NCI-H1436 (cell line): Measurements from ENCODE around the gene FGF14.
"Not testable (repeated sequence)": the region's sequence is repeated elsewhere in the genome, so short reads cannot be mapped to it uniquely, and the experiment has no call there.

Experiments
- DNase-seq: peaks from one replicate; lab custom pipeline; 2025; lab: John Stamatoyannopoulos, UW

The FGF14 gene

DNA sequence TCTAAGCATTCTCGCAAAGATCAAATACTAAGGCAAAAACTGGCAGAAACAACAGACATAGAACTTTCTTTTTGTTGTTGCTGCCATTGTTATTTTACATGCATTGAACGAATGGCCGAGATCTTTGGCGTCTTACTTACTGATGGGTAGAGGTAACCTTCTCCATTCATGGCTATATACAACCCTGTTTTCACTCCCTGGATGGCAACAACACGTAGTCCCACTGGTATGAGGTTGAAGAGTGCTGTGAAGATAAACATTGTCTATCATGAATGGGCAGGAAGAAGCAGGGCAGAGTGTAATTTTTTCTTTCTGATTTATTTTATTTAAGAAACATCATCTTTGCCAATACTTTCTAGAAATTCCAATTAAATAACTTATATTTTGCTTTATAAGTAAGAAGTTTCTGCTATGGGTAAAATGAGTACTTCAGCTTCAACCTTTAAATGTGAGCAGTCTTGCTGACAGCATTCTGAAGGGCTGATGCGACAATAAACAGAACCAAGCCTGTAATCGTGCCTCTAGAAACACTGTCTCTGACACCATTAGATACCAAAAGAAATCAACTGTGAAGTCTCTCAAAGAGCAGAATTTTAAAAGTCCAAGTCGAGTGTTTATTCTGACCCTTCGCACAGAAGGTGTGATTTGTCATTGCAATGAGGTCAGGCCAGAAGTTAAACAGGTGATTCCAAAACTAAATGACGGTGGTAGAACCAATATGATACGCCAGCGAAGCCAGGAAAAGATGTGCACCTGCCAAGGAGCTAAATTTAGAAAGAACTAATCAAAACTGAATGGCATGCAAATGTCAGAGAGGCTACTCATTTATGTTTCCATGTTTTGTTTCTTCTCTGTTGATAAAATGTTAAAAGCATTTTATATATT is 533.0 kb downstream of the FGF14 start:
- DNase-seq = no peak

DNA sequence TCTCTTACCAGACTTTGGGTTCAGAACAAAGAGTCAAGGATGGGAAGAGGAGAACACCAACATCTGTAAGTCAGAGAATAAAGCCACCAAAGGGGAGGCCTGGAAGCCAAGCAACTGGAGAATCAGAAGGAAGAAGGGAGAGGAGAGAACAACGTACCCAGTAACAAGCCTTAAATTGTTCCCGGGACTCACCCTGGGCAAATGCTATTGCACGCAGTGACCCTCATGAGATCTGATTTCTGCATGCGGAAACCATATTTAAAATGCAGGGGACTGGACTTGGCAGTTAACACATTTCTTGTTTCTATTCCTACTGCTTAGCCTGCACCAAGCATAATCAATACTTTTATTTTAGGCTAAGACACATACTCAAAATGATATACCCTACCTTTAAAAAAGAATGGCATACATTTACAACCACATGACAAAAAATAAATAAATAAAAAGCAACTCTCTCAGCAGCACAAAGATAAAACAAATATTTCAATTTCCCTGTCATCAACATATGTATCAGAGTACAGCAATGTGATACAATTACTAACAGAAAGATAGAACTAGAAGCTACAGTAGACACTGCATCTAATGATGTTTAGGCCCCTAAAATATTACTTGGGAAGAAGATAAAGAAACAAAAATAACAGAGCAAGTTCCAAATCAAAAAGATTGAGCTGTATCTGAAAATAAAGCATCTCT is 534.8 kb downstream of the FGF14 start:
- DNase-seq = no peak

DNA sequence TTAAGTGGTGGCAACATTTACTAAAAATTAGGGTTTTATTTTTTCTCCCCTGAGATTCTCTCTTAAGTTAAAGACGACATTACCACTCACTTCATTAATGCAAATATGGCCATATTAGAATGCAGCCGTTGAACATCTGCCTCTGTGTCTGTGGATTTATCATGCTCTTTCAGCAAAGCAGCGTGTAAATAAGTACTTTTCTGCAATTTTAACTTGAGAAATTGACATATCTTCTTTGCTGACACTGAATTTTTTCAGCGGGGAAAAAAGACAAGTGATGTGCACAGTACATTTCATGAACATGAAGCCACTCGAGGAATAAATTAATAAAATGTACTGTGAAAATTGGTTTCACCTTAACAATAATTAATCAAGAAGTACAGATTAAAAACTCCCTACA is 543.0 kb downstream of the FGF14 start:
- DNase-seq = no peak

DNA sequence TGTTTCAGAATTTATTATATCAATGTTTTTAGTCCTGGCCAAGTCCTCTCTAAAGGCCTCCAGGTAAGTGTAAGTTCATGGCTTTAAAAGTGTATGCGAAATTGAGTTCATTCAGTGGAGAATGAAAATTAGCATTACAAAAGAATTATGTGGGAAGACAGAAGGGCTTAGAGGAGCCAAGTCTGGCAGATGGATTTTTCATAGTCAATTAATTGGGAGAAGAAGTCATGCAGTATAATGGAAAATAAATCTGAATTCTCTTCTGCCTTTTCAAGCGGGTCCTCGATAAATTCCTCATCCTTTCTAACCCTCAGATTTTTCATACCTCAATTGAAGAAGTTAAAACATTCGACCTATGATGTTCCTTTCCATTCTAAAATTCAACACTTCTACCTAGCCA is 555.1 kb downstream of the FGF14 start:
- no peak for DNase-seq

DNA sequence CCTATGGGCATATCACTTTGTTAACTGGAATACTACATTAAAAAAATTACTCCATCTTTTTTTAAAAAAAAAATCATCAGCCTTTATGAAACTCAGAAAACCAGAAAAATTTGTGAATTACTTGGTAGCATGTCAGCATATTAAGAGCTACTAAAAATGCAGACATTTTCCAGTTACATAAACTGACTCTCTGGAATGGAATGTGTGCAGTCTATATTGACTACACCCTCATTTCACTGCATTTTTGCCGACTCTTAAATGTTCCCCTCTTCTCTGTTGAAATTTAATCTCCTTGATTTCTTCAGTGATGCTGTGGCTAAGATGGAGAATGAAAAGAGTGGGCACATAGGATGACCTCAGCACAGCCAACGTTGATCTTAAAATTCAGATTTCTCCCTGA is 555.6 kb downstream of the FGF14 start:
- DNase-seq = no peak

- DNase-seq = no peak
These were observed 556.4 kb downstream of the FGF14 start for GRCh38 chr13:101845245-101846020.

DNA sequence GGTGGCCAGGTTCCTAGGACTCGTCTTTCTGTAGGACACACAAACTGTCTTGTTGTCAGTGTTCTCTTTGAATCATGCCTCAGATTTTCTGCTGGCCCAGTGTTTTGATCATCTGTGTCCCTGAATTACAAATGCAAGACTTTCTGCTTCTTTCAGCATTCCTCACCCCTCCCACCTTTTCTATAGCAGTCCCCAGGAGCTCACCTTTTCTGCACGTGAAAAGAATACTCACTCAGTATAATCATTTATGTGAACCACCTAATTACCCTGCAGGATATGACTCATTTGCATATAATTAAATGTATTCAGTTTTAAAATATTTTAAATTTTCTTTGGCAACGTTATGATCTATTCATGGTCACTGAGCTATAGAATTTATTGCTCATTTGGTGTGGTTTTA is 560.1 kb downstream of the FGF14 start:
- DNase-seq = no peak

- DNase-seq = no peak
These were observed 563.5 kb downstream of the FGF14 start for GRCh38 chr13:101838323-101838722.

GRCh38 chr13:101837778-101838177 is 564.1 kb downstream of the FGF14 start:
- DNase-seq = not testable (repeated sequence)

DNA sequence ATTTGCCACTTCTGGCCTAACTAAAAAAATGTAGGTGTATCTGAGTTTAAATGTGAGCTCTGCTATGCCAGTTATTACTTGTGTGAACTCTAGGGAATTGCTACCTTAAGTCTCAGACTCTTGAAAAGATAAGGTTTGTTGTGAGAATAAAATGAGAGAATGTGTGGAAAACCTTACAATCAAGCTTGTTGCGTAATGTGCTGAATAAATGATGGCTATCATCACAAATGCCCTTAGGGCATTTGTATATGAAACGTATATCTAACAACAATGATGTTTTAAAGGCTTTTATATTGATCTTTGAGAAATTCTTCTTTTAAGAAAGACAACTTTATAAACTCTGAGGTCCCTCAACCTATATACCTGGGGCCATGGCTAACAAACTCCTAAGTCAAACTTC is 564.6 kb downstream of the FGF14 start:
- DNase-seq = no peak

GRCh38 chr13:101835920-101836319 is 565.9 kb downstream of the FGF14 start:
- no peak for DNase-seq

GRCh38 chr13:101833671-101834070 is 568.2 kb downstream of the FGF14 start:
- no peak for DNase-seq

- no peak for DNase-seq
These were observed 571.8 kb downstream of the FGF14 start for GRCh38 chr13:101830035-101830434.

DNA sequence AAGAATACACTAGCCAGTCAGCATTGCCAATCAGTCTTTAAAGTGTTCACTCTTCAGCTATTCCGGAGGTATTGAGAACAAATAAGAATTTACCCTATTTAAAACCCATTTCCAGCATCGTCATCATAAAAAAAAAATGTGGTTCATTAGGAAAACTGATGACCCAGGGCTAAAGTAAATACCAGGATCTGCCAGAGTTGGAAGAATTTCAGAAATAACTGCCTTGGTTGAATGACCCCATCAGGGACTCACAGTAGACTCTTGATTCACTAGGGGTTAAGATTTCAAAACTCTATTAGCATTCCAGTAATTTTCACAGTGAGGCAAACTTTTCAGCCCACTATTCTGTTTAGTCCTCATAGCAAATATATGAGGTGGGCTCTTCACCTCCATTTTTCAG is 572.4 kb downstream of the FGF14 start:
- no peak for DNase-seq

DNA sequence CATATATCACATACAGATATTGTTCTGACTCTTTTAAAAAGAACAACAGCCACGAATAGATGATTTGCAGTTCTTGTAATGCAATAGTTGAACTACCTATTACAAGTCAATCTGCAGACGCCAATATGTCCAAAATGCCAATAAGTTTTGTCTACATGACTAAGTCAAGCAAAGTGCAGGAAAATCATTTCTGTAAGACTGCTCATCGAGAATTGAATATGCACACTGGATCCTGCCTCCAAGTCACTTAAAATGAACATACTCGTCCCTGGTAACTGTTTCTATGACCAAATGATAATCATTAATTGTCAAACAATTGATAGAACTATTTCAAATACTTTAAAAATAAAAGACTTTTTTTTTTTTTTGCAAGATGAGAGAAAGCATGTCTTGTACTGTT is 573.7 kb downstream of the FGF14 start:
- DNase-seq = no peak

DNA sequence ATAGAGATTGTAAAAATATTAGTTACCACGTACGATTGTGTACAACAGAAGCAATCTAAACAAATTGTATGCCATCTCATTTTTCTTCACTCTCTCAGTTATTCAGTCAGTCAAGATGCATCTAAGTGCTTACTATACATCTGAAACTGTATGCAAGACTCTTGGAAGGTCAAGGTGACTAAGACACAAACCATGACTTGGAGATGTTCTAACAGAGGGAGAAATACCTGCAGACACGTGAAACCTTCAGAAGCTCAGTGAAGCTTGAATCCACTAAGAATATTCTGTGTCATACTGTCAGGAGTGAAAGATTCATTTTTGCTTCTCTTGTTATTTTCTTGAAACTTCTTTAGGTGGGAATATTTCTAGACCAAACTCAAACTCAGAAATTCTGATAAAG is 584.0 kb downstream of the FGF14 start:
- no peak for DNase-seq

- no peak for DNase-seq
These were observed 590.0 kb downstream of the FGF14 start for GRCh38 chr13:101811881-101812280.

- DNase-seq = no peak
These were observed 590.5 kb downstream of the FGF14 start for GRCh38 chr13:101811284-101811839.

DNA sequence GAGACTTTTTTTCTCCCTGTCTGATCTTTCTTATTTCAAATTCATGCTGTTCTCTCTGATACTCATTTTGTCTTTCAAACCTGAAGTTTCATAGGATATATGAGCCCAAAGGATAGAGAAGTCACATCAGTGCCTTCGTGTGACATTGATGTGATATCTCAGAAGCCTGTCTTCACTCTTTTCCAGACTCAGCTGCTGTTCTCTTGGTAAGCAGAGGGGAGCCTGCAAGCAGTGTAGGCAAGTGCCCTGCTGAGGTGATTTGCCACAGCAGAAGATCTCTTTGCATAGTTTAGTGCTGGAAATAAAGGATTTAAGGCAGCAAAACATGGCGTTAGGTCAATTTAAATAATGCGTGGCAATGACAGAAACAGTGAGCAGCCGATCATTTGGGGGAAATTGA is 602.7 kb downstream of the FGF14 start:
- DNase-seq = no peak

DNA sequence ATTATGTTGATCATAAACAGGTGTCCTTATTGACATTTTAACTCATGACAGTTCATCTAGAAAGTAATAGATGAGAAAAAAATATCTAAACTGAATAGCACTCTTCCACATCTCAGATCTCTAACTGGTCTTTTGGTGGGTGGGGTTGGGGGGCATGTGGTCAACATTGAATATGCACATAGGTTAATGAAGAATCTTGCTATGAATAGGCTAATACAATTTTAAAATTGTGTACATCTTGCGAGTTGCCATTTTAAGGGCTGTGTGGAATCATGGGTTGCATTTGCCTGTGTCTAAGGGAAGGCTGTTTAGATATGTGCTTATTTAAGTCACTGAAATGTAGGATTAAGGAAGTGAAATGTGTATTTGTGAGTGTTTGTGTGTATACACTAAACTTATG is 603.4 kb downstream of the FGF14 start:
- no peak for DNase-seq

DNA sequence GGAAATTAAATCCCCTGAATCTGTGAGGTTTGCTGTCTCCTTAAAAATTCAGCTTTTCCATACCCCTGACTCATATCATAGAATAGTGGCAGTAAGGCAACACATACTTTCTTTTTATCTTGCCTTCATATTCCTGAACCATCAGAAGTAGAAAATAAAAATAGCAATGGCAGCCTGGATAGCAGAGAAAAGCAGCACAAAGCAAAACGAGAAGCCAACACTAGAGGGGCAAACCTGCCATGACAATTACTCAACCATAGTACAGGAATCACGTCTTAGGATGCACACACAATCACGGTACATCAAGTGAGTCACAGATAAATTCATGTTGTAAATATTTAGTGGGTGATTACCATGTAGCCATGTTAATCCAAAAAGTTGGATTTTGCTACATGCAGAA is 606.4 kb downstream of the FGF14 start:
- DNase-seq = no peak

GRCh38 chr13:101795025-101795424 is 606.8 kb downstream of the FGF14 start:
- DNase-seq = no peak
